Endothelial cell (in vitro differentiated cells): ENCODE measurements around the gene CMSS1. TPM values are rescaled to one million over a fixed set of nuclear protein-coding genes. Genes with fewer than 3 reads are reported as not detected.

Source experiments
- DNase-seq: peaks from one replicate; pipeline ENCODE4 v3.0.0; 2021; ENCODE audit warnings: low spot score
- H3K27ac Mint-ChIP-seq: one replicate; pipeline ENCODE4 v1.8.0; 2021; ENCODE audit warnings: mixed read lengths, inconsistent platforms; ENCODE audit not compliant: unreplicated experiment
- H3K27me3 Mint-ChIP-seq: one replicate; pipeline ENCODE4 v1.8.0; 2021; ENCODE audit warnings: mild to moderate bottlenecking, moderate library complexity, mixed read lengths, inconsistent platforms; ENCODE audit not compliant: unreplicated experiment
- H3K36me3 Mint-ChIP-seq: one replicate; pipeline ENCODE4 v1.8.0; 2021; ENCODE audit warnings: mild to moderate bottlenecking, low read depth, mixed read lengths, inconsistent platforms; ENCODE audit not compliant: unreplicated experiment
- H3K4me1 Mint-ChIP-seq: one replicate; pipeline ENCODE4 v1.8.0; 2021; ENCODE audit warnings: mild to moderate bottlenecking, mixed read lengths, inconsistent platforms; ENCODE audit not compliant: unreplicated experiment
- H3K4me3 Mint-ChIP-seq: one replicate; pipeline ENCODE4 v1.8.0; 2021; ENCODE audit warnings: mild to moderate bottlenecking, mixed read lengths, inconsistent platforms; ENCODE audit not compliant: unreplicated experiment
- H3K9me3 Mint-ChIP-seq: one replicate; pipeline ENCODE4 v1.8.0; 2021; ENCODE audit warnings: mixed read lengths, inconsistent platforms; ENCODE audit not compliant: unreplicated experiment
- CTCF ChIP-seq: fragments of 200-600 bp; sonication (generic); IDR thresholded peaks from one replicate; pipeline ENCODE4 v1.5.0; 2021; ENCODE audit warnings: antibody characterized with exemption; ENCODE audit not compliant: unreplicated experiment
- total RNA-seq: library from RNA; stranded (reverse); fragmentation: NEBNext Ultra II Directional; extraction: Animal tissue kit (Norgen Biotek cat#: 25700); gene quantifications from one replicate; pipeline ENCODE4 v1.2.1, GENCODE V29; 2021; ENCODE audit not compliant: unreplicated experiment

Gene CMSS1
- total RNA-seq, 1 donor from 2014 or later = 25.8 TPM

GRCh38 chr3:100068826-100069225, 251.2 kb downstream of the CMSS1 start:
- Mint-ChIP-seq H3K4me3 (no peak overlapping the region), H3K36me3 (no peaks in the 10 kb centered on the region), H3K9me3 (no peaks in the 10 kb centered on the region), H3K4me1 (peaks cover 50% of the 10 kb centered on the region), H3K27me3 (peaks cover 1% of the 10 kb centered on the region), H3K27ac (no peak overlapping the region)
- TF ChIP-seq CTCF = peak; percentile 78
- DNase-seq = peak; percentile 84

GRCh38 chr3:100069472-100069871, 251.8 kb downstream of the CMSS1 start:
- no peak overlapping the region for H3K4me3 Mint-ChIP-seq
- H3K4me1 Mint-ChIP-seq = peaks cover 43% of the 10 kb centered on the region
- no peak for DNase-seq

GRCh38 chr3:100072326-100073048, 254.8 kb downstream of the CMSS1 start:
- H3K9me3 Mint-ChIP-seq = no peaks in the 10 kb centered on the region
- no peaks in the 10 kb centered on the region for H3K36me3 Mint-ChIP-seq
- peaks cover 2% of the 10 kb centered on the region for H3K27me3 Mint-ChIP-seq
- DNase-seq = no peak
- peak overlapping the region; percentile 98 for H3K27ac Mint-ChIP-seq
- no peak overlapping the region for H3K4me3 Mint-ChIP-seq
- peaks cover 60% of the 10 kb centered on the region for H3K4me1 Mint-ChIP-seq
- TF ChIP-seq CTCF = no peak

More at GRCh38 chr3:100069472-100069871, 251.8 kb downstream of the CMSS1 start:
- no peaks in the 10 kb centered on the region for H3K9me3 Mint-ChIP-seq
- no peaks in the 10 kb centered on the region for H3K36me3 Mint-ChIP-seq
- TF ChIP-seq CTCF = no peak
- H3K27ac Mint-ChIP-seq = no peak overlapping the region
- H3K27me3 Mint-ChIP-seq = peaks cover 2% of the 10 kb centered on the region

GRCh38 chr3:100073049-100073713, 255.5 kb downstream of the CMSS1 start:
- DNase-seq = no peak
- H3K9me3 Mint-ChIP-seq = no peaks in the 10 kb centered on the region
- H3K27me3 Mint-ChIP-seq = peaks cover 2% of the 10 kb centered on the region
- no peak for TF ChIP-seq CTCF
- peak overlapping the region; percentile 77 for H3K4me3 Mint-ChIP-seq
- no peaks in the 10 kb centered on the region for H3K36me3 Mint-ChIP-seq
- peak overlapping the region; percentile 98 for H3K27ac Mint-ChIP-seq
- peaks cover 60% of the 10 kb centered on the region for H3K4me1 Mint-ChIP-seq
